Activated CD4-positive, CD25-positive, alpha-beta regulatory T cell treated with anti-CD3 and anti-CD28 coated beads, Interleukin-2, amount 50 U/mL, for 24 hours (primary cell): Measurements from ENCODE around the gene ZBTB17.
"Not testable (repeated sequence)": the region's sequence is repeated elsewhere in the genome, so short reads cannot be mapped to it uniquely, and the experiment has no call there.

Experiments used
- ATAC-seq, 2 donors: fragments of 150-1000 bp; cut with Tn5 transposase; one replicate each; pipeline ENCODE4 v1.10.0; 2021; ENCODE audit warnings: mild to moderate bottlenecking in 1 of 2, moderate library complexity in 1 of 2

ZBTB17 gene

DNA sequence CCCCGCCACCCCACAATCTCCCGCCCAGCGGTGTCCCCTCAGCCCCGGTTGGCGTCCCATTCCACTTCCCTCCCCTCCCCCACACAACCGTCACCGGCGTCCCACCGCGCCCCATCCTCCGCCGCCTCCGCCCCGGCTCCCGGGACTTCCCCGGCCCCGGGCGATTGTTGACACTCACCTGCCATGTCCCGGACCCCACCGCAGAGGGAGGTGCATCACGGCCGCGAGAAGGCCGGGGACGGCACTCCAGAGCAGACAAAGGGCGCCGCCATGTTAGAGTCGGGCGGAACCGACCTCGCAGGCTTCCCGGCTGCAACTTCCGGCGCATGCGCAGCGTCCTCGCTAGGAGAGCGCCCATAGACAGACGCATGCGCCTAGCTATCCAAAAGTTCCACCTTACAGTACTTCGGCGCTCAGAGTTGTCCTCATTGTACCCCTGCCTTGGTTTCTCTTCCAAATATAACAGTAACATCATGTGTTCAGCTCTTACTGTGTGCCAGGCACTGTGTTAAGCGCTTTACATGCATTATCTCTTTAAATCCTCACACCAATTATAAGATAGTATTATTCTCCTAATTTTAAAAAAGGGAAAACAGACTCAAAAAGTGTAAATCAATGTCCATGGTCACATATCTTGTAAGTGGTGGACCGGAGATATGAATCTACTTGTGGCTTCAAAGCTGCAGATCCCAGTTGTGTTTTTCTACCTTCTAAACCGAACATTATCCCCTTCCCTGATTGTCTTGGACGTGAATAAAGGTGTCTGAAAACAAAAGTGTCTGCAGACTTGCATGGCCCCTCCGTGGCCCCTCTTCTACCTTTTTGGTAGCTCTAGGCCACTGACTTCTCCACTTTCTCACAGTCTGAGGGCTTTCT is at the start of gene ZBTB17:
Gene ZBTB17, minus strand, starts transcription at position 297 of the 876 bp plus-strand sequence. CDS start 27,606 bp downstream, outside the sequence.
- peak; percentile 87 to 88 for ATAC-seq

DNA sequence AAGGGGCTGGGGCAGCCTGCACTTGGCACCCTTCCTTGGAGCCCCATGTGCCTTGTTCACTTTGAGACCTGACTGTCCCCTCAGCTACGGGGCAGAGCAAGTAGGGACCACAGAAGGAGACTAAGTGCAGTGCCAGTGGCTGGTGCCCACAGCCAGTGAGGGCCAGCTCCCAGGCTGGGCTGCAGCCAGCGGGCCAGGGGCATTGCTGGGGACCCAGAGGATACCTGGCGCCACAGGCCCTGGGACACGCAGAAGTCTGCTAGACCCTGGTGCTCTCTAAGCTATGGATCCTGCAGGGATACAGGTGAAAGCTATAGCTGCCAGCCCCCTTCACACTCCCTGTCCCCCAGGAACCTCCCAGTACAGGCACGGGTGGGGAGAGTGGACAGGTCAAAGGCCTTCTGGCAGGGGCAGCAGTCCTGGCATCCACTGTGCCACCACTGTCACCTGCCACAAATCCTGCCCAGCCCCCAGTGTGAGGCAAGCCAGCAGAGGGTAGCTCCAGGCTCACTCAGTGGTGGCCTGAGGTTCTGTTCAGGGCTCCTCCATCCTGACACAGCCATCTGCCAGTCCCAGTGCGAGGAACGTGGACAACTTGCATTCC is 47.3 kb upstream of the ZBTB17 start:
- ATAC-seq = no peak

- ATAC-seq = no peak
Measured at GRCh38 chr1:16022393-16022792, 46.5 kb upstream of the ZBTB17 start.

- no peak for ATAC-seq
Measured at GRCh38 chr1:16021681-16022080, 45.8 kb upstream of the ZBTB17 start, which contains the start of gene CLCNKA. Gene CLCNKA, plus strand, starts transcription at chr1:16022036. Its CDS starts 584 bp downstream, at chr1:16022620.

- not testable (repeated sequence) for ATAC-seq
Measured at GRCh38 chr1:16020878-16021277, 45.0 kb upstream of the ZBTB17 start.

DNA sequence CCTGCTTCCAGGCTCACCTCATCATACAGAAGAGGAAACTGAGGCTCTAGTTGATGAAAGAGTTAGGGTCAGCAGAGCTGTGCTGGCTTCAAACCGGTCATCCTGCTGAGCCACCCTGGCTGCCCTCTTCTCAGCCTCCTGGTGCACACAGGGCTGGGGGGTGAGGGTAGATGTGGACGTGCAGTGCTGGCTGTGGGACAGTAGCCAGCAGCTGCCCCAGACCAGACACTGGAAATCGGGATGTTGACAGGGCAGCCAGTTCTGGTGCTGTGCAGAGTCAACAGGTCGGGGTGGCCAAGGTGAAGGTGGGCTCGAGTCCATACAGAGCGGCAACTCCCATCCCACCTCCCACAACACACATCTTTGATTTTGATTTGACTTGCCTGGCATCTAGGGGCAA is 44.4 kb upstream of the ZBTB17 start:
- no peak for ATAC-seq

DNA sequence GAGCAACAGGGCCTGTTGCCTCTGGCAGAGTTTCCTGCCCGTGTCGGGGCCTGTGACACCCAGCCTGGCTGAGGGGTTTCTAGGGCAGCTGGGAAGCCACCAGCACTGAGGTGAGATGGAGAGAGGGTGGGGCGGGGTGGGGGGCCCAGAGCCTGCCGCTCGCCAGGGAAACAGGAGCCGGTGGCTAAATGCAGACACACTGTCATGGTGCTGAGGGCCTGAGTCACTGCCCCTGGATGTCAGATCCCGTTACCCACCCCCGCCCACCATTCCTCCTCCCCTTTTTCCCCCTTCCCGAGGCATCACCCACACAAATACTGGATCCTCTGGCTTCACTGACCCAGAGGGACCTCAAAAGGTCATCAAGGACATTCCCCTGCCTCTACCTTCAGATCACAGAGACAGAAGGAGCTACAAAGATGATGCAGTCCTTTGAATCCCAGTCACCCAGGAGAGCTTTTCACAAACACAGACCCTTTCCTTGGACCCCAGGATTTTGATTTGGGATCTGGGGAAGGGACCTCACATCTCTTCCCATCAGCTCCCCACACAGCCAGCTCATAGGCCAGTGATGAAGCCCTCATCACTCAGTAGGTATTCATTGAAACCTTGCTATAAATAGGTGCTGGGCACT is 43.9 kb upstream of the ZBTB17 start:
- no peak for ATAC-seq

DNA sequence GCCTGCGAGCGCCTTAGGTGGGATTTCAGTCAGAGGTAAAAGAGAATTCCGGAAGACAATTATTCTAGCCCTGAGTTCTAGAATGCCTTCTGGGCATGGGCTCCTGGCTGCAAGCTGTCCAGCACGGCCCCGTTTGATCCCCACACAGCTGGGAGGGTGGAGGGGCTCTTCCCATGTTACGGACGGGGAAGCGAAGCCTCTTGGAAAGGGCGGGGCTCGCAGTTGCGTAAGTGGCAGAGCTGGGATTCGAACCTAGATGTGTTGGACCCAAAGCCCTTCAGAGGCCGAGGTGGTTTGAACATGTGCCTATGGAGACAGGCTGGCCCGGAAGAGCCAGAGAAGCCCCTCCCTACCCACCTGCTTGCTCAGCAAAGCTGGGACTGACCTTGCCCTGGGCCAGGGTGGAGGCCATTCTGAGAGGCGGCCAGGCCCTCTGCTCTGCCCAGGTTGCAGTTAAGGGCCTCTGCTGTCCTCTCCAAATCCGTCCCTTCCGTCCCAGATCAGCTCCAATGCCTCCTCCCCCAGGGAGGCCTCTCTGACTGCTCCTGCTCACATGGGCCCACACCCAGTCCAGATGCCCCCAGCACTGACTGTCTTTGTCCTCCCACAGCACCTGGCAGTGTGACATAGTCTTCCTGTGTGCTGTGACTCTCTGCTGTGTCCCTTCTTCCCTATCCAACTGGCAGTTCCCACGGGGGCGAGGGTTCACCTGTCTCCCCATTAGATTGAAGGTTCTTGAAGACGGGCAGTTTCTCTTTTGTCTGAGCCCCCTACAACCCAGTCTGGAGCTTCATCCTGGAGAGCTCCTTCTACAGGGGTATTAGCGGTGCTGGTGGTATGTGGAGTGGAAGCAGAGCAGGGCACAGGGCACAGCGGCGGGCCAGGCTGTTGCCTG is 43.1 kb upstream of the ZBTB17 start:
- ATAC-seq = no peak

GRCh38 chr1:16018308-16018707 is 42.4 kb upstream of the ZBTB17 start:
- no peak for ATAC-seq

DNA sequence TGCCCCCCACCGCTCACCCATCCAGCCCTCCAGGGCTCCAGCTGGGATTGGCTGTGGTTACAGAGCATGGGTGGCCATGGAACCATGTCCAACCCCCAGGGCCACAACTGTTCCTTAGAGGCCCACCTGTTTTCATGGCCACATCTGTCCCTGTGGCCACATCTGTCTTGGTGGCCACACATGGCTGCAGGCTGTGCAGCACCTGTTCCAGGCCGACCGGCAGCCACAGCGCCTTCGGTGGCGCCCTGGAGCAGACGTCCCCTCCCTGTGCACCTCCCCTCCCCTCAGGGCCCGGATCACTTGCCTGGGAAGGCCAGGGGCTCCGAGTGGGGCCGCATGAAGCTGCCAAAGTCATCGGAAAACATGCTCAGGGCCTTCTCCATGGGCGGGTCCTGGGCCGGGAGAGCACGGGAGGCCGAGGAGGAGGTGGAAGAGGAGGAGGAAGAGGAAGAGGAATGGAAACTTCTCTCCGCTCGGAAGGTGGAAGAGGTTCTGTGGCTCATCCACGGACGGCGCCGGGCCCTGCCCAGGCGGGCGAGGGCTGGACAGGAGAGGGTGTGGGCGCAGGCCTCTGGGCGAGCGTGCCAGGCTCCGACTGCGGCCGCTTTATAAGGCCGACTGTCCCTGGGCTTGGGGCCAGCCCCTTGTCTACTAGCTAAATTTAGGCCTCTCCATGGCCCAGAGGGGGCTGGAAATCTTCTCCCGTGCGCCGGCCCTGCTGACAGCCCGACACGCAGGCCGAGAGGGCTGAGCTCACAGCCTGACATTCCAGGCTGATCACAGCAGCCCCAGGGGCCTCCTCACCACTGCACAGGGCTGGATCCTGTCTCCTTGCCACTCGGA is 41.8 kb upstream of the ZBTB17 start, which contains the start of gene HSPB7:
Gene HSPB7, minus strand, starts transcription at position 583 of the 843 bp plus-strand sequence. Its CDS starts 80 bp downstream, at position 503.
- no peak for ATAC-seq

DNA sequence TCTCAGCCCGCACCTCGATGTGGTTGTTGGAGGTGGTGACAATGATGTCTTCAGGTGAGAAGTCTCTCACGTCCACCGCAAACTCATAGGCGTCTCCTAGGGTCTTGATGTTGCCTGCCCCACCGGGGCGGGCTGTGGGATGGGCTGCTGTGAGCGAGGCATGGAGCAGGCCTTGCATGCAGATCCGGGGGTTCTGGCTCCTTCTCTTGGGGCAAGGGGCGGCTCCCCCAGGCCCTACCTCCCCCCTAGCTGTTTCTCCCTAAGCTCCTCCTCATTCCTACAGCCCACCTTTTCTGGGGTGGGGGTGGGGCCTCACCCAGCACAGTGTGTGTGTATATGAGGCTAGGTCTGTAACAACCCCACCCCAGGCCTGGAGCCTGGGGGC is 41.2 kb upstream of the ZBTB17 start:
- no peak for ATAC-seq

GRCh38 chr1:16015960-16016901 is 40.3 kb upstream of the ZBTB17 start:
- ATAC-seq = no peak

DNA sequence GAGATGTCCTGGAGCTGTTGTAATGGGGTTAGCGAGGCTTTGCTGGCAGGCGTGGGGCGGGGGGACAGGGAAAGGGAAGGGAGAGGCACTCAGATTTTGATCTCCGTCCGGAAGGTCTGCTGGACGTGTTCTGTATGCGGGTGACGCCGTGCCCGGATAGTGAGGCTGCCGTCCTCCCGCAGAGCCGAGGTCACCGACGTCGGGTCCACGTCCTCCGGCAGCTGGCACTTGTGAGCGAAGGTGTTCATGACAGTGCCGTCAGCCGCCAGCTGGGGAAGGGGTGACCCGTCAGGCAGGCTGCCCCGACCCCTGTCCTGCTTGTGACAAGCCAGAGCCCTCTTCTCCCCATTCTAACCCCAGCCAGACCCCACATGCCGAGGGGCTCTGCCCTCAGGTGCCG is 39.6 kb upstream of the ZBTB17 start:
- ATAC-seq = no peak

DNA sequence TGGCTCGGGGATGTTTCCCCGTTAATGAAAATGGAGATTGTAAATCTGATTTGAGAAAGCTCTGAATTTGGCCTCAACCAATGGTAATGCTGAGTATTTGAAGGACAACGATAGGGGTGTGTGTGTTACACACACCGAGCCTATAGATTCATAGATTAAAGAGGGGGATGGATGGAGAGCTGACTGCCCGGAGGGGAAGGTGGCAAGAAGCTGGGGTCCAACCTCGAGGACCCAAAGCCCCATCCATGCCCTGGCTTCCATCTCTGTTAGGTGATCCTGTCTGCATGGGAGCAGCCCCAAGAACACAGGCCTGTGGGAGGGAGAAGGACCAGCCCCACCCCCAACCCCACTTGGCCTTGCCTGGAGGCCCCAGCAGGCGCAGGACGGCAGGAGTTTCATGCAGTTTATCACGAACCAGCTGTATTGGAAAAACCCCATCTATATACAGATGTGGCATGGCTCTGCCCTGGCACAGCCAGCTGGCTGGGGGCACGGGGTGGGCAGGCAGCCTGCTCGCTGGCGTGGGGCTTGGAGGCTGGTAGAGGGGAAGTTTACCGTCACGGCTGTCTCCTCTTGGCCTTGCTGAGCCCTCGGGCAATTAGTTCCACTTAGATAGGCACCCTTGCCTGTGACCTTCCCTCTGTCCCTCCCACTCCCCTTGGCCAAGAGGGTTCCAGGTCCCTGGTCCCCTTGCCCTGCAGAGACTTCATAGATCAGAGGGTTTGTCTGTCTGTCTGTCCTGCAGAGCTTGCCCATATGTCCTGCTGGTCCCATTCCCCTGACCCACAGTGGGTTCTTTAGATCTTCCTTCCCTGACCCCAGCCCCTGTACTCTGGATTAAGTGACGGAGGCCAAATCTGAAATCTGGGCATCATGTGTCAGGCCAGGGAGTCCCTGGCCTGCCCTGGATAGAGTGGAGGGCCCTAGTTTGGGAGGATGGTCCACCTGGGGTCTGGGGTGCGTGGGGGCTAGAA is 38.9 kb upstream of the ZBTB17 start:
- ATAC-seq = no peak

DNA sequence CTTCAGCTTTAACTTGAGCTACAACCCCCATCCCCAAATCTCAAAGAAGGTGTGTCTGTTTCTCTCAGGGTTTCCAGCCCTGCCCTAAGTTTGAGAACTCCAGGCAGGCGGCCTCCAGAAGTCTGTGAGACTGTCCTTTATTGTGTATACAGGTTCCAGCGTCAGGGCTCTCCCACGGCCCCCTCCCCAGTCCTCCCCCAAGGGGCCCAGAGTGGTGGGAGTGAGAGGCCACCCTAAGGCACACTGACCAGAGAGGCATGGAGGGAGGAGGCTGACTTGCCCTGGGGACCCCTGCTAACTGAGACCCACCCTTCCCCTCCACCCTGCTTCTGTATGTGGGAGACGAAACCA is 38.0 kb upstream of the ZBTB17 start:
- ATAC-seq = no peak

GRCh38 chr1:16013220-16013907 is 37.5 kb upstream of the ZBTB17 start:
- peak; percentile 64 to 70 for ATAC-seq

DNA sequence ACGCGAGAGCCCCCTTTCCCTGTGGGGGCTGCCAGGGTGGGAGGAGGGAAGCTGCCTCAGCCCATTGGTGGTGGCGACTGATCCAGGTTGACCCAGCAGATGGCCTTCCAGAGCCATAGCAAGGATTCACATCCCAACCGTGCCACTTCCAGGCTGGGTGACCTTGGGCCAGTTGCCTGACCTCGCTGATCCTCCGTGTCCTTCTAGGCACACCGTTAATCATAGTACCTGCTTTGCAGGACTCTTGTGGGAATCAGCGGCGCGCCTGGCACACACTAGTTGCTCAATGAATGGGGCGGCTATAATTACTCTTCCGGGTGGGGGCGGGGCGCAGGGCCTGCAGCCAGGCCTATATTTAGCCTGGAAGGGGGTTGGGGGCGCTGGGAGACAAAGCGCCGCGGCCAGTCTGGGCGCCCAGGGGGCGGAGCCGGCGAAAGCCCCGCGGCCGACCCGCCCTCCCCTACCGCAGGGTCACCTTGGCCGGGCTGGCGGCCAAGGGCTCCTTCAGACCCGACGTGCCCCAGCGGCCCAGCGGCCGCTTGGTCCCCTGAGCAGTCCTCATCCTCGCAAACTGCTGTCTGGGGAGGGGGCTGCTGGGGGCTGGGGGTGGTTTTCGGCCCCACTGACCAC is 36.8 kb upstream of the ZBTB17 start:
- peak; percentile 26 to 44 for ATAC-seq
